Omental fat pad (tissue), 4 donors: ENCODE measurements around the gene PIAS2. TPM values are rescaled to one million over a fixed set of nuclear protein-coding genes. Genes with fewer than 3 reads are reported as not detected.

ENCODE experiments used
- ATAC-seq: fragments of 150-250 bp; one replicate; pipeline ENCODE4 v1.9.1; 2016; ENCODE audit warnings: mild to moderate bottlenecking, moderate library complexity; ENCODE audit not compliant: low FRiP score
- DNase-seq: peaks from one replicate; pipeline ENCODE4 v3.0.0-alpha.2; 2019; ENCODE audit warnings: low spot score
- CTCF ChIP-seq, 3 donors: fragments of 450-650 bp; IDR thresholded peaks; one replicate each; pipeline ENCODE4 v1.5.1; 2016 to 2017; ENCODE audit warnings: antibody characterized with exemption in 3 of 3, mild to moderate bottlenecking in 3 of 3, moderate library complexity in 2 of 3
- total RNA-seq, 4 donors: library from RNA; depleted of rRNA; stranded (reverse); fragments of >200 nt; gene quantifications; one replicate each; pipeline ENCODE4 v1.1.0, GENCODE V29; 2016

The PIAS2 gene
- total RNA-seq, 4 donors from 2014 or later, result 17.7 to 24.9 (median 23.4) TPM

GRCh38 chr18:46787674-46788073 lies 129.6 kb downstream of the PIAS2 start:
- ATAC-seq (no peak), DNase-seq (no peak)
- no peak for TF ChIP-seq CTCF (IDR thresholded peaks at IDR 0.05)

- no peak for TF ChIP-seq CTCF (IDR thresholded peaks at IDR 0.05)
- DNase-seq, result no peak
- ATAC-seq, result no peak
These were observed 144.9 kb downstream of the PIAS2 start for GRCh38 chr18:46772357-46772756.

GRCh38 chr18:46771141-46771540 lies 146.2 kb downstream of the PIAS2 start:
- ATAC-seq (no peak), DNase-seq (no peak)
- TF ChIP-seq CTCF (IDR thresholded peaks at IDR 0.05), result no peak

- DNase-seq, result no peak
- ATAC-seq, result no peak
- no peak for TF ChIP-seq CTCF (IDR thresholded peaks at IDR 0.05)
These were observed 146.6 kb downstream of the PIAS2 start for GRCh38 chr18:46770708-46771107.

- no peak for ATAC-seq
- no peak for DNase-seq
- no peak for TF ChIP-seq CTCF (IDR thresholded peaks at IDR 0.05)
These were observed 149.0 kb downstream of the PIAS2 start for GRCh38 chr18:46768166-46768921.

GRCh38 chr18:46767217-46767616 lies 150.1 kb downstream of the PIAS2 start:
- ATAC-seq, result no peak

More at GRCh38 chr18:46767217-46767616, 150.1 kb downstream of the PIAS2 start:
- DNase-seq, result no peak
- no peak for TF ChIP-seq CTCF (IDR thresholded peaks at IDR 0.05)
